A549 treated with AZD9567 at 1 μM for 4 hours (cell line): ENCODE data around the gene DENND1A. TPM values are rescaled to one million over a fixed set of nuclear protein-coding genes. Genes with fewer than 3 reads are reported as not detected.

Experiments used
- total RNA-seq: library from RNA; stranded (reverse); fragments of 200-300 nt; extraction: Qiagen RNA extraction; gene quantifications from 5 replicates; pipeline ENCODE4 v1.2.3, GENCODE V29; 2022; ENCODE audit not compliant: insufficient read depth

DENND1A gene, protein sequence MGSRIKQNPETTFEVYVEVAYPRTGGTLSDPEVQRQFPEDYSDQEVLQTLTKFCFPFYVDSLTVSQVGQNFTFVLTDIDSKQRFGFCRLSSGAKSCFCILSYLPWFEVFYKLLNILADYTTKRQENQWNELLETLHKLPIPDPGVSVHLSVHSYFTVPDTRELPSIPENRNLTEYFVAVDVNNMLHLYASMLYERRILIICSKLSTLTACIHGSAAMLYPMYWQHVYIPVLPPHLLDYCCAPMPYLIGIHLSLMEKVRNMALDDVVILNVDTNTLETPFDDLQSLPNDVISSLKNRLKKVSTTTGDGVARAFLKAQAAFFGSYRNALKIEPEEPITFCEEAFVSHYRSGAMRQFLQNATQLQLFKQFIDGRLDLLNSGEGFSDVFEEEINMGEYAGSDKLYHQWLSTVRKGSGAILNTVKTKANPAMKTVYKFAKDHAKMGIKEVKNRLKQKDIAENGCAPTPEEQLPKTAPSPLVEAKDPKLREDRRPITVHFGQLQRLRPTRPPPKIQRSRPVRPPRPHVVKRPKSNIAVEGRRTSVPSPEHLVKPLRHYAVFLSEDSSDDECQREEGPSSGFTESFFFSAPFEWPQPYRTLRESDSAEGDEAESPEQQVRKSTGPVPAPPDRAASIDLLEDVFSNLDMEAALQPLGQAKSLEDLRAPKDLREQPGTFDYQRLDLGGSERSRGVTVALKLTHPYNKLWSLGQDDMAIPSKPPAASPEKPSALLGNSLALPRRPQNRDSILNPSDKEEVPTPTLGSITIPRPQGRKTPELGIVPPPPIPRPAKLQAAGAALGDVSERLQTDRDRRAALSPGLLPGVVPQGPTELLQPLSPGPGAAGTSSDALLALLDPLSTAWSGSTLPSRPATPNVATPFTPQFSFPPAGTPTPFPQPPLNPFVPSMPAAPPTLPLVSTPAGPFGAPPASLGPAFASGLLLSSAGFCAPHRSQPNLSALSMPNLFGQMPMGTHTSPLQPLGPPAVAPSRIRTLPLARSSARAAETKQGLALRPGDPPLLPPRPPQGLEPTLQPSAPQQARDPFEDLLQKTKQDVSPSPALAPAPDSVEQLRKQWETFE
- 5.8 to 10.9 TPM (median 10.6 TPM) in 5 replicates for total RNA-seq

GRCh38 chr9:123929870-123930831 is at the start of gene DENND1A:
TSS of gene DENND1A (minus strand) at chr9:123930126. CDS start at chr9:123929905, 221 bp downstream.

GRCh38 chr9:123355761-123356431 is 574.0 kb downstream of the DENND1A start, which contains the start of gene CRB2:
TSS of gene CRB2 (plus strand) at chr9:123356197. CDS start at chr9:123356261, 64 bp downstream.

Other genes with a start within 250 kb of the DENND1A start
- 3.2 to 8.8 TPM (median 3.8 TPM) in 5 replicates for gene LHX2, start 81.6 kb upstream of the DENND1A start, total RNA-seq